ENCODE measurements around the gene EIF4G2.

The EIF4G2 gene

GRCh38 chr11:10809373-10810160 lies 841 bp upstream of the EIF4G2 start:
- DNase-seq (ENCODE audit: low read depth in 2 of 2) = peak; percentile 52

DNA sequence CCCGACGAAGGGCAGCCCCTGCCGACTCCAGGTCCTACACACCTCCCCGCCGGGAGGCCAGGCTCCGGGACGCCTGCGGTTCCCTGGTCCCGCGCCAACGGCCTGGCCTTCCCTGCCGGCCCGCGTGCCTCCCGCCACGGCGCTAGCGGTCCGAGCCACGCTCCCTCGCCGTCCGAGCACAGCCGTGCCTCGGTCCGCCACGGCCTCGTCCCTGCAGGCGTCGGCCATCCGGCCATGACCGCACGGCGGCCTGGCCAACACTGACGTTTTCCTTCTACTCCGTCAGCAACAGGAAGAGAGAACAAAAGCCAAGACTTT lies 532 bp downstream of the EIF4G2 start:
- no peak for DNase-seq (ENCODE audit: low read depth in 2 of 2)

GRCh38 chr11:10807493-10808234 lies 1.1 kb downstream of the EIF4G2 start:
- no peak for DNase-seq (ENCODE audit: low read depth in 2 of 2)

- DNase-seq (ENCODE audit: low read depth in 2 of 2) = no peak
Measured at GRCh38 chr11:10806206-10806605, 2.5 kb downstream of the EIF4G2 start.

DNA sequence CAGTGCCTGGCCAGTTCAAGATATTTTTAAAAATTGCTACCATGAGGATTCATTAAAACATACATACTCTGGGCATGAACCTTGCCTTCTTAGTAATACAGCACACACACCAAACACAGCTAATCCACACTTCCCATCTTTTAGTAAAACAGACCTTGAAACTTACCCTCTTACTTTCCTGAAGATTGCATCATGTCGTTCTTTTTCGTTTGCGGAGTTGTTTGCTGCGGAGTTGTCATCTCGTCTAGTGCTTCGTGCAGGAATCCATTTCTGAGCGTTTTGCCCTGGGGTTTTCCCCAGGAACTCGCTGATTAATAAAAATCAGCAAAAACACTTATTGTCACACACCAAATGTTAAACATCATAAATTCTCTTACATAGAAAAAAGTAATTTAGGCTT lies 3.0 kb downstream of the EIF4G2 start:
- DNase-seq (ENCODE audit: low read depth in 2 of 2) = no peak

DNA sequence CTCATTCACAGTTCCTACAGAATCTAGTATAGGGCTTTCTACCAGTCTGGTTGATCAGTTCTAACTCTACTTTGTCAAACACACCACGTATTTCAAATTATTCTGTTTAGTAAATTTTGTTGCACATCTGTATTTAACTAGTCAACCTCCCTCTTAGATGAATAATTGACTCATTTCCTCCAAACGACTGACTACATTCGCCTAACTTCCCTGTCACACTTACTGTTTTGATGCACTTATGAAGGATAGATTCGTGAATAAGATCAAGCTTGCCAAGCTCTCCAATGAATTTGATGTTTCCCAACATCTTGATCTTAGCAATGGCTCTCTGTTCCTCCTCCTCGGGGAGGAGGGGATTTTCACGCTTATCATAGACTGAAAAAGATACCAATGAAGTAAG lies 5.0 kb downstream of the EIF4G2 start:
- DNase-seq (ENCODE audit: low read depth in 2 of 2) = no peak

DNA sequence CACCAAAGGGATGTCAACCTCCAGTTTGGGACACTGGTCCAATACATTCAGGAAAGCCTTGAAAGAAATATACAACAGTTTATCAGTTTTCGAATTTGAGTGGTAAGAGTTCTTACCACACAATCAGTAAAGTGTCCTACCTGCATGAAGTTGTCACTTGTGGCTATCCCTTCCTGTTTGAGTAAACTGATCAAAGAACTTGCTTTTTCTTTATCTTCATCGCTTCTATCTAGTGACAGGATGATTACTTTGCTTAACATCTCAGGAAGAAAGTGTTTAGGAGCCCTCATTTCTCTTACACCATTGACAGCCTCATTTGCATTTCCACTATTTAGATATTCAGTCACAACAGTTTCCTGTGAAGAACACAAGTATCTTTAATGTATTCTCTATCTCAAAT lies 8.4 kb downstream of the EIF4G2 start:
- DNase-seq (ENCODE audit: low read depth in 2 of 2) = no peak

DNA sequence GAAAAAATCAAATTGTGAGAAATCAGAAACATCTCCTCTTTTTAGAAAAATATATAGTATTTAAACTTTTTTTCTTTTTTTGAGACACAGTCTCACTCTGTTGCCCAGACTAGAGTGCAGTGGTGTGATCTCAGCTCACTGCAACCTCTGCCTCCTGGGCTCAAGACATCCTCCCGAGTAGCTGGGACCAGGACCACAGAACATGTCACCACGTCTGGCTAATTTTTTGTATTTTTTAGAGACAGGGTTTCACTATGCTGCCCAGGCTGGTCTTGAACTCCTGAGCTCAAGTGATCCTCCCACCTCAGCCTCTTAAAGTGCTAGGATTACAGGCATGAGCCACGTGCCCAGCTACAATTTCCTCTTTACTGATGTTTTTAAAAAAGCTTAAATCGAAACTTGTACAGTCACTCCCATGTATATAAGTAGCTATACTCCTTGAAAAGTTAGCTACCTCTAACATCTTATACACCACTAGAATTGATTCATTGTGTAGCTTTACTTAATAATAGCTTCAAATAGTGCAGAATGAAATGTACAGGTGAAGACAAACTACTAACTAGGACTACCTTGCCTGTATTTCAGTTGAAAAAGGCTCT lies 10.3 kb downstream of the EIF4G2 start:
- DNase-seq (ENCODE audit: low read depth in 2 of 2) = no peak

GRCh38 chr11:10797531-10797930 lies 11.2 kb downstream of the EIF4G2 start:
- no peak for DNase-seq (ENCODE audit: low read depth in 2 of 2)

DNA sequence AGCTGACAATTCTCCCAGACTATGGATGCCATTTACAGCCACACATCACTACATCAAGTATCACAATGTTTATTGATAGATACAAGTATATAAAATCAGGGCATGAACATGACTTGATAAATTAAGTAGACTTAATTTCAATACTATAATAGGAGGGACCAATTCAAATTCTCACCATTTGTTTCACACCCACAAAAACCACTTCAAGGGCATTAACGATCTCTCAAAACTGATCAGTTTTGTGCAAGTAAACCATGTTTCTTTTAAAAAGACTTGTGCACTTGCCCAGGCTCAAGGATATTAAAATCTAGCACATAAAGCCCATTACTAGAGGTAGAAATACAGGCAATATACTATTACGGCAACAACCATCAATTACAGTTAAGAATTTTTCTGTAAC lies 11.7 kb downstream of the EIF4G2 start:
- DNase-seq (ENCODE audit: low read depth in 2 of 2) = no peak

DNA sequence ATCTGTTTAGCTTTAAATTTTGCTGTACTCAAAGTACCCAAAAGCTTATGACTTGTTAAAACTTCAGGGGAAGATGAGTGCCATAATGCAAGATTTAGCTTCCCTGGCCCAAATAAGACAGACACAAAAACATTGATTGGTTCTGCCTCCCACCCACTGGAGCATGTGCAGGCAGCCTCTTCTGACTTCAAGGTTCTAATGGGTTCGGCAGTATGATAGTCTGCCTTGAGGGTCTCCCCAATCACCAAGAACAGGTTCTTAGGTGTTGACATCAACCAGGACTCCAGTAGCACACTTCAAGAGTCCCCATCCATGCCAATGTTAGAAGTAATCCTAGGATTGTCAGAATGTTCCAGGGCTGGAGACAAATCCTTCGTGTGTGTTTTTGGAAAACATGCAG lies 12.5 kb downstream of the EIF4G2 start:
- DNase-seq (ENCODE audit: low read depth in 2 of 2) = no peak

GRCh38 chr11:10793470-10794255 lies 15.1 kb downstream of the EIF4G2 start:
- DNase-seq (ENCODE audit: low read depth in 2 of 2) = no peak

GRCh38 chr11:10792385-10793068 lies 16.2 kb downstream of the EIF4G2 start:
- no peak for DNase-seq (ENCODE audit: low read depth in 2 of 2)

GRCh38 chr11:10786451-10786850 lies 22.3 kb downstream of the EIF4G2 start:
- DNase-seq (ENCODE audit: low read depth in 2 of 2) = no peak

DNA sequence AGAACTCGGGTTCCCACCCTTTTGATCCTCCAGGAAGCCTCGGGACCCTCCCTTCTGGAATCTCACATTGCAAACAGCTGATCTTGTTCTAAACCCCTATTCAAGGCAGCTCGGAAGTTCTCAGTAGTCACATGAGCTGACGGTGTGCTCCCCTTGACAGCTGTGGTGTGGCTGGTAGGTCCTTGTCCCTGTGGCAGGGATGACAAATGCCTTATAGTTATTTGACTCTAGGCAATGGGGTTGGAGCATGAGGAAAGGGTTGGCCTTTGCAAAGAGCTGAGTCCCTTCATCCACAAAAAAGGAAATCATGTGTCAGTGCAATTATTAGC lies 23.6 kb downstream of the EIF4G2 start:
- DNase-seq (ENCODE audit: low read depth in 2 of 2) = no peak

- no peak for DNase-seq (ENCODE audit: low read depth in 2 of 2)
Measured at GRCh38 chr11:10784232-10785145, 24.2 kb downstream of the EIF4G2 start.

DNA sequence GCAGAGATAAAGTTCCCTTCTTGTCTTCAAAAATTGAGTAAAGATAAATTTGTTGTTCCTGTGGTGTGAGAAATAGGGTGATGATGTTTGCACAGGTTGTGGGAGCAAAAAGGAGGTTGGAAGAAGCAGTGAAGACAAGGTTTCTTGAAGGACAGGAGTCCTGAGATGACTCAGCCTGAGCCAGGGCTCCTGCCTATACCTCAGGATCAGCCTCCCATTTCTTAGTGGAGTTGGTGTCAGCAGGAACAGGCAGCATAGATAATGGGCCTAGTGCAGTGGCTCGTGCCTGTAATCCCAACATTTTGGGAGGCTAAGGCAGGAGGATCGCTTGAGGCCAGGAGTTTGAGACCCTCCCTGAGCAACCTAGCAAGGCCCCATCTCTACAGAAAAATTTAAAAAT lies 28.7 kb downstream of the EIF4G2 start:
- no peak for DNase-seq (ENCODE audit: low read depth in 2 of 2)

DNA sequence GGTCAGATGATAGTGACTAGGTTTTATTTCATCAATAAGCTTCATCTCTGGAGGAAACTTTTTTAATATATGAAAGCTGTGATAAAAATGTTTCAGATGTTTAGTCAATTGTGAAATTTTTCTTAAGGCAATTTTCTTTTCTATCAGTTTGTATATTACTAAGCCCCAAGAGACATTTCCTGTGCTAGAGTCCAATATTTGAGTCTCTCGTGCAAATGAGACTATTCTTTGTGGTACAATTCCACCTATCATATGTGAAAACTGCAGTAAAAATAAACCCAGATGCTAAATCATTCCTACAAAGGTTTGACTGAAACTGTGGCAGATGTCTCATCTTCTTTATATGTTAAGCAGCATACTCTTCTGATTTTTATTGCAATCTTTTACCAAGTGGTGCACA lies 29.6 kb downstream of the EIF4G2 start:
- DNase-seq (ENCODE audit: low read depth in 2 of 2) = no peak

DNA sequence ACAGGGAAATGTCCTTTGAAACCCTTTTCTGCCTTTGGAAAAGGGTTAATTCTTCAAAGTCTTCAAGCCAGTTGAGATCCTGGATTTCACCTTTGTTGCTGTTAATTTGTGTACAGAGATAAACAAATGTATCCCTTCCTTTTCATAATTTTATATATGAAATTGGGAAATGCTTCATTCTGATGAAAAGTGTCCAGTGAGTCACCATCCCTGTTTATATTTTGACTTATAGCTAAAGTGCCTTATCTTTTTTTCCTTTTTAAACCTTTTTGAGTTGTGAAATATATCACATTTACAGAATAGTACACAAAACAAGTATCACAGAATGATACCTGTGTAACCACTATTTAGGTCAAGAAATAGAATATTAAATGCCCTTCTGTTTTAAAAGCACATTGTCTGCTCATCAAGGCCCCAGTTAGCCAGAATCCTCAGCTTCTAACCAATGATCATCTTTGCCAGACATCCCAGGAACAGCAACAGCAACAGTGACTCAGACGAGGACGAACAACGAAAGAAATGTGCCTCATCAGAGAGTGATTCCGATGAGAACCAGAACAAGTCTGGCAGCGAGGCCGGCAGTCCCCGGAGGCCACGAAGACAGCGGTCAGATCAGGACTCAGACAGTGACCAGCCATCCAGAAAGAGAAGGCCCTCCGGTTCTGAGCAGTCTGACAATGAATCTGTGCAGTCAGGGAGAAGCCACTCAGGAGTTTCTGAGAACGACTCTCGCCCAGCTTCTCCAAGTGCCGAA lies 30.3 kb downstream of the EIF4G2 start:
- DNase-seq (ENCODE audit: low read depth in 2 of 2) = no peak

- no peak for DNase-seq (ENCODE audit: low read depth in 2 of 2)
Measured at GRCh38 chr11:10777806-10778205, 30.9 kb downstream of the EIF4G2 start.

Data from fibroblast of skin of left quadriceps (primary cell).